ENCODE results near the gene ILKAP.

DNA sequence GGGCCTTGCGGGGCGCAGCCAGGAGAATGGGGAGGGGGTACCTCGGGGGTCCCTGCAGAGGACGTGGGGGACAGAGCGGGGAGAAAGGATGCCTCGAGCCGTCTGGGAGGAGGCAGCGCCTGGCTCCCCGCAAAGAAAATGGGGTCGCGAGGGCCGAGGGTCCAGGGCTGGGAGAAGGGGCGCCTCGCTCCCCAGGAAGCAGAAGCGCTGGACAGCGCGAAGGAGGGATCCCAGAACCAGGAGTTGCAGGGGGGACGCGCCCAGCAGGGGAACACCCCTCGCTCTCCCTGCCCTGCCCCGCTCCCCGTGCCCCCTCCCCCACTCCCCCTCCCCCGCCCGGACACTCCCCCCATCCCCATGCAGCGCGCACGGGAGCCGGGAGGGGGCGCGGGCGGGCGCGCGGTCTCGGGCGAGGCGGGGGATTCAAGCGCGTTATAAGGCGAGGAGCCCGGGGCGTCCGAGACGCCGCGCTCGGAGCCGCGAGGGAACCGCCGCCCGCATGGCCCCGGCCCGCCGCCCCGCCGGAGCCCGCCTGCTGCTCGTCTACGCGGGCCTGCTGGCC is 44.9 kb downstream of the ILKAP start, which contains the start of gene ERFE:
- TF ChIP-seq, protein P1, sequence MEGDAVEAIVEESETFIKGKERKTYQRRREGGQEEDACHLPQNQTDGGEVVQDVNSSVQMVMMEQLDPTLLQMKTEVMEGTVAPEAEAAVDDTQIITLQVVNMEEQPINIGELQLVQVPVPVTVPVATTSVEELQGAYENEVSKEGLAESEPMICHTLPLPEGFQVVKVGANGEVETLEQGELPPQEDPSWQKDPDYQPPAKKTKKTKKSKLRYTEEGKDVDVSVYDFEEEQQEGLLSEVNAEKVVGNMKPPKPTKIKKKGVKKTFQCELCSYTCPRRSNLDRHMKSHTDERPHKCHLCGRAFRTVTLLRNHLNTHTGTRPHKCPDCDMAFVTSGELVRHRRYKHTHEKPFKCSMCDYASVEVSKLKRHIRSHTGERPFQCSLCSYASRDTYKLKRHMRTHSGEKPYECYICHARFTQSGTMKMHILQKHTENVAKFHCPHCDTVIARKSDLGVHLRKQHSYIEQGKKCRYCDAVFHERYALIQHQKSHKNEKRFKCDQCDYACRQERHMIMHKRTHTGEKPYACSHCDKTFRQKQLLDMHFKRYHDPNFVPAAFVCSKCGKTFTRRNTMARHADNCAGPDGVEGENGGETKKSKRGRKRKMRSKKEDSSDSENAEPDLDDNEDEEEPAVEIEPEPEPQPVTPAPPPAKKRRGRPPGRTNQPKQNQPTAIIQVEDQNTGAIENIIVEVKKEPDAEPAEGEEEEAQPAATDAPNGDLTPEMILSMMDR (IDR thresholded peaks at IDR 0.05; ENCODE audit: poor library complexity) = peak; percentile 62
- no peak for TF ChIP-seq EZH2phosphoT487 (IDR thresholded peaks at IDR 0.05; ENCODE audit: low read depth, severe bottlenecking, unreplicated experiment)
